GM19328 (cell line): Measurements from ENCODE around the gene GCM1.
"Not testable (repeated sequence)": the region's sequence is repeated elsewhere in the genome, so short reads cannot be mapped to it uniquely, and the experiment has no call there.

ENCODE experiments used
- ATAC-seq: cut with Tn5 transposase; IDR thresholded peaks from one replicate; pipeline ENCODE4 v1.9.1; 2021; ENCODE audit warnings: mild to moderate bottlenecking, moderate library complexity; ENCODE audit not compliant: unreplicated experiment

Gene GCM1, protein sequence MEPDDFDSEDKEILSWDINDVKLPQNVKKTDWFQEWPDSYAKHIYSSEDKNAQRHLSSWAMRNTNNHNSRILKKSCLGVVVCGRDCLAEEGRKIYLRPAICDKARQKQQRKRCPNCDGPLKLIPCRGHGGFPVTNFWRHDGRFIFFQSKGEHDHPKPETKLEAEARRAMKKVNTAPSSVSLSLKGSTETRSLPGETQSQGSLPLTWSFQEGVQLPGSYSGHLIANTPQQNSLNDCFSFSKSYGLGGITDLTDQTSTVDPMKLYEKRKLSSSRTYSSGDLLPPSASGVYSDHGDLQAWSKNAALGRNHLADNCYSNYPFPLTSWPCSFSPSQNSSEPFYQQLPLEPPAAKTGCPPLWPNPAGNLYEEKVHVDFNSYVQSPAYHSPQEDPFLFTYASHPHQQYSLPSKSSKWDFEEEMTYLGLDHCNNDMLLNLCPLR

DNA sequence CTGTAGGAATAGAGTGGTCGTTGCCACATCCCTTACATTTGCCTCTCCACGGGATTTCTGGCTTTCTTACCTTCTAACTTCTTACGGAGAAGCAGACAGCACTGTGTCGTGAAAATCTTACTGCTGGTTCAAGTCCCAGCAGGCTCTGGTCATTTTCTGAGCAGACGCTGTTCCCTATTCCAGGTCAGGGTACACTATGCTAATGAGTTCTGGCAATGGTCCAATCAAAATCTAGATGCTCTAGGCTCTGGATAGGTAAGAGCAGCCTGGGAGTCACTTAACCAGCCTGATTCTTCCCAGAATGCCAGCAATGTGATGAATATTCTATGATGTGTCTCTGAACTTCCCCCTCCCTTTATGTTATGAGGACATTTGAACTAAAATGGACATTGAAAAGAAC, at the start of gene GCM1:
GCM1 (minus strand) TSS at position 158 of the 400 bp plus-strand sequence. CDS start 3,209 bp downstream, outside the sequence.
- no peak for ATAC-seq

DNA sequence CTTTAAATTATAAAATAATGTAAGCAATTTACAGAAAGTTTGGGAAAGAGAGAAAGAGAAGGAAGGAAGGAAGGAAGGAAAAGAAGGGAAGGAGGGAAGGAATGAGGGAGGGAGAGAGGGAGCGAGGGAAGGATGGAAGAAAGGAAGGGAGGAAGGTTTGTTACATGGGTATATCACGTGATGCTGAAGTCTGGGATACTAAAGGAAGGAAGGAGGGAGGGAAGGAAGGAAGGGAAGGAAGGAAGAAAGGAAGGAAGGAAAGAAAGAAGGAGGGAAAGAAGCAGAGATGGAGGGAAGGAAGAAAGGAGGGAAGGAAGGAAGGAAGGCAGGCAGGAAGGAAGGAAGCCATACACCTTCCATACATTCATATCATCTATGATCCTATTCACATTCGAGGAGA, 48.9 kb upstream of the GCM1 start:
- ATAC-seq, result no peak

DNA sequence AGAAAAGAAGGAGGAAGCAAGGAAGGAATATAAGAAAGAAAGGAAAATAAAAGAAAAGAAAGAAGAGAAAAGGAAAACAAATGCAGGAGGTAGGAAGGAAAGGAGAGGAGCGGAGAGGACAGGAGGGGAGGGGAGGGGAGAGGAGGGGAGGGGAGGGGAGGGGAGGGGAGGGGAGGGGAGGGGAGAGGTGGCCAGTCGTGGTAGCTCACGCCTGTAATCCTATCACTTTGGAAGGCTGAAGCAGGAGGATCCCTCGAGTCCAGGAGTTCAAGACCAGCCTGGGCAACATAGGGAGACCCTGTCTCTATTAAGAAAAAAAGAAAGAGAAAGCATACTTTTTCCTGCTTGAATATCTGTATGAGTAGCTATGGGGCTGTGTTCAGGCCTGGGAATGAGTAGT, 46.4 kb upstream of the GCM1 start:
- ATAC-seq, result no peak

DNA sequence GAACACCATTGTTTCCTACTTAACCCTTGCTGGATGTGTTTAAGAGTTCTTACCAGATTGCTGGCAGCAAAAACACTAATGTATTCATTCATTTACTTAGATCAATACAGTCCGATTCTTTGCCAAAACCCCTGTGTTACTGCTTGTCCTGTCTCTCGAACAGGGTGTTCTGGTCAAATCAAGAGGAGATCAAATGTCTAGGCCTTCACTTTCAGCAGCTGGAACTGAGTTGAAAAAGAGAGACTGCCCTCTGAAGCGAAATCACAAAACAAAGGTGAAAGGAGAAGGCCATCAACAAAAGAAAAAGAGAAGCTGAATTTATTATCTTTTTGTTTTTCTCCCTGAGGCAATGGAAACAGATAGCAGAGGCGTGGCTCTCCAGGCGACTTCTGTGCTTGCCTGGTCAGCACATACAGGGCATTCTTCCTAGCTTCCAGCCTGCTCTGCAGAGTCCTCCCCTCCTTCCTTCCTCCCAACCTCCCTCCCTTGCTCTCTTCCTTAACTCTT, 44.1 kb upstream of the GCM1 start:
- no peak for ATAC-seq

DNA sequence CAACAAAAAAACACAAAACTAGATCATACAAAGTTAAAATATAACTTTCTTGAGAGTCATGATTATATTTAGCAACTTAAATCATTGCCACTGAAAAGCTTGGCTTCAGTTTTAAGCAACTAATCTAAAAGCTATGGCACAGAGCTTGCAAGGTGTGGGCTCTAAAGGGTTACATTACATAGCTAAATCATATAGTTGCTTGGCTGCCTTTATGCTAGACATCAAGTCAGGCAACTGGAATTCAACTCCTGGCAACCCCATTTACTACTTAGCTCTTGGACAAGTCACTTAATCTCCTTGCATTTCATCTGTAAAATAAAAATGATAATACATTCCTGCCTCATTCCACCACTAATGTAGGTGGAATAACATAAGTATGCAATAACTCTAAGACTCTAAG, 40.9 kb upstream of the GCM1 start:
- ATAC-seq, result no peak

DNA sequence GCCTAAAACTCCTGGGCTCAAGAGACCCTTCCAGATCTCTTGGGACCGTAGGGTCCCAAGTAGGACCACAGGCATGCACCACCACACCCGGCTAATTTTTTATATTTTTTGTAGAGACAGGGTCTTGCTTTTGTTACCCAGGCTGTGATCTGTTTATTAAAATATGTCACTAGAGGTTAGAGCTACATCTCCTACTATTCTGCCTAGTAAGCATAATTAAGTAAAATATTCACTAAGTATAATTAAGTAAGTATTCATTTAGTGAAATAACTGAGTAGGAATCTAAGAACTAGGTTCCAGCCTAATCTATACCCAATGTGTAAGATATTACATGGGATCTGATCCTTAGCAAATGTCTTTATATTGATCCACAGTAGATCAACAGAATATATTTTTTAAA, 40.2 kb upstream of the GCM1 start:
- ATAC-seq, result no peak

DNA sequence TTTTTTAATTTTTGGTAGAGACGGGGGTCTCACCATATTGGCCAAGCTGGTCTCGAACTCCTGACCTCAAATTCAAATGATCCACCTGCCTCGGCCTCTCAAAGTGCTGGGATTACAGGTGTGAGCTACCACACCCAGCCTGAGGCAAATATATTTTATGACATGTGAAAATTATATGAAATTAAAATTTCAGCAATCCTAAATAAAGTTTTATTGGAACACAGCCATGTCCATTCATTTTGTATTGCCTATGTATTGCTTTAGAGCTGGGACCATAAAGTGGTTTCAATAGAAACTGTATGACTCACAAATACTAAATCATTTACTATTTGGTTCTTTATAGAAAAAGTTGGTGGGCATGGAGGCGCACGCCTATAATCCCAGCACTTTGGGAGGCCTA, 32.0 kb upstream of the GCM1 start:
- ATAC-seq, result no peak

DNA sequence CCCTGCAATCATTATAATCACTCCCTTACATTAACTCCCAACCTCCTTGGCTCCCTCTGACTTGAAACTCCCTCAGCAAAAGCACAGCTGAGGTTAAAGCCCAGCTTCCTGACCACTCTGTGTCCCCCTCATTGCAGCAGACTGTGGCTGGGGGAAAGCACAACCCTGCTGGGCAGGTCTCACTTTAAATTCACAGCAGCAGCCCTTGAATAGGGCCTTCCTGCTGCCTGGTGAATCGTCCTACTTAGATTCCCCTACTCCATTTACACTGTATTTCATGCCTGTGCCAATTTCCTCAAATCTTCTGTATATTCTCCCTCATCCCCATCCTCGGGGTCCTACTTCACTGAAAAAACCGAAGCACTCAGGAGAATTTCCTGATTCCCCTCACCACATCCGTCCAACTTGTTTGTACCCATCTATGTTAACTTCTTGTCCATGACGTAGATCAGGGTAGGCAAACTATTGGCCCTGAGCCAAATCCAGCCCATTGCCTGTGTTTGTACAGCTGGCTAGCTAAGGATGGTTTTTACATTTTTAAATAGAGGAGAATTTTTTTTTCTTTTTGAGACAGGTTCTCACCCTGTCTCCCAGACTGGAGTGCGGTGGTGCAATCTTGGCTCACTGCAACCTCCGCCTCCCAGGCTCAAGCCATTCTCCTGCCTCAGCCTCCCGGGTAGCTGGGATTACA, 31.5 kb upstream of the GCM1 start:
- ATAC-seq, result no peak

DNA sequence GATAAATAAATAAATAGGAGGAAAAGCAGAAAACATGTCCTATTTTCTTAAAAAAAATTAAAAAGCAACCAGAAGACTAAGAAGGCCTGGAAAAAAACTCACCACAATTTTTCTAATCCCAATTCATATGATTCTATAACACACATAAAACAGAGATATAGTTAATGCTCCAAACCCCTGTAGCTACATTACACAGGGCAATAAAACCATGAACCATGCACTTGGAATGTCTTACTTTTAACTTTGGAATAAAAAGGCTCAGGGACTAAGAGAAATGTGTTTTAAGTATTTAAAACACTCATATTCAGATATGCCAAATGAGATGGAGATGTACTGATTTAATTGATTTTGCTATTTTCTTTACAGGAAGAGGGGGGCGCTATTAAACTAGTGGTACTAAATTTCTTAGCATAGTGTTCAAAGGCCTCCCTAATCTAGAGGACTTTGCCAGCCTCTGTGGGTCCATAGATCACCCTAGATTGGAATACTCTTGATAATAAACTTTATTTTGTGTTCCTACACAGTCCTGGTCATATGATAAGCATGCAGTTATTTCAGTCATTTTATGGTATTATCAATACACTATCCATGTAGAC, 30.3 kb upstream of the GCM1 start:
- ATAC-seq, result no peak

DNA sequence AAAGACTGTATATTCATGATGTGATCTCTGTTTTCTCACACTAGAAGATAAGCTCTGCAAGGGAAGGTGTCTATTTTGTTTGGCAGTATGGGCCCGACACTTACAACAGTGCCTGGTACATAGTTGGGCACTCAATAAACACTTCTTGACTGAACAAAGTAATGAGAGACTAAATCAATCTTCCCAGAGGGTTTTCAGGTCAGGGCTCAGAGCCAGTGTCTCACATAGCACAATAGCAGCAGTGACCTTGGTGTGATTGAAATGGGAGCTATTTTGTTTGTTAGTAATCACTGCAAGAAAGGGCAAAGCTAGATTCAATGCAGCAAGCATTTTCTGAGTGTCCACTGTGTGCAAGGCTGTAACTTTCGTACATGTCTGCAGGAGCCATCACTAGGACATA, 26.4 kb upstream of the GCM1 start:
- no peak for ATAC-seq

DNA sequence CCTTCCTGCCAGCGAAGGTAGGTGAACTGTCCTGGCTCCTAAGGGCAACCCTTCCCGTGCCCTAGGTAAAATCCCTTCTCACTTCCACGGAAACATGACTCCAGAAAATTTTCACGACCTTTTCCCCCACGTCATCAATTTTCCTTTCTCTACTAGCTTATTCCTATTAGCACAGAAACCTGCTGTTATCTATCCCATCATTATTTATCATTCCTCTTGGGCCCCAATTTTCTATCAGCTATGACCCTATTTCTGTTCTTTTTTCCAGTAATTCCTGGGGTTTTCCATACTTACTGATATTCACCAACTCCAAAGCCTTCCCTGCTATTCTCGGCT, 23.8 kb upstream of the GCM1 start:
- no peak for ATAC-seq

DNA sequence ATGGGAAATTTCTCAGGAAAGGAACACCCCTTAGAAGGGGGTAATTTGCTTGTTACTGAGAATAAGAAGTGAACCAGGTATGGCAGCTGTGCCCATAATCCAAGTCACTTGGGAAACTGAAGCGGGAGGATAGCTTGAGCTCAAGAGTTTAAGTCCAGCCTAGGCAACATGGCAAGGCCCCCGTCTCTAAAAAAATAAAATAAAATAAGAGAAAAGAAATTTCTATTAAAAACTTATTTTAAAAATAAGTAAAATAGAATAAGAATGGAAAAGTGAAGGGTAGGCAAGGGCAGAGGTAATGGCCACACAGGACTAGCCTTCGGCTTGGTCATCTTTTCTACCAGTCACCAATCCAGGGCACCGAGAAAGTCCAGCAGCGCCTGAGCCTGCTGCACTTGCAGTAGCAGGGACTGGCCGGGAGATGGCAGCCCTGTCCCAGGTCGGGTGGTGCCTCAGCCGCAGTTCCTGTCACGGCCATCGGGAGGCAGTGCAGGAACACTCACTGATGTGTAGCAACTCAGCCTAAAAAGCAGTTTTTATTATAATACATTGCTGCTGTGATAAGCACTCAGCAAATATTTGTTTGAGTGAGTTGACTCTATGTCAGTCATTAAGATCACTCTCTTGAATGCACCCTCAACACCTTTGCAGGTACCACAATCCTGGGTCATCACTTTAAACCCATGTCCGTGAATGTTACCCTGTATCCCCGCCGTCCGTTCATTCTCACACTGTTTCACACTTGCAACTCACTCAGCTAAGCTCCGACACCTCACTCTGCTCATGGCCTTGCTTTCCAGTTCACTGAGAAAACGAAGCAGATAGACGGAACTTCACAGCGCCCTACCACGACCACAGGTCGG, 23.2 kb upstream of the GCM1 start:
- ATAC-seq, result peak; percentile 83

DNA sequence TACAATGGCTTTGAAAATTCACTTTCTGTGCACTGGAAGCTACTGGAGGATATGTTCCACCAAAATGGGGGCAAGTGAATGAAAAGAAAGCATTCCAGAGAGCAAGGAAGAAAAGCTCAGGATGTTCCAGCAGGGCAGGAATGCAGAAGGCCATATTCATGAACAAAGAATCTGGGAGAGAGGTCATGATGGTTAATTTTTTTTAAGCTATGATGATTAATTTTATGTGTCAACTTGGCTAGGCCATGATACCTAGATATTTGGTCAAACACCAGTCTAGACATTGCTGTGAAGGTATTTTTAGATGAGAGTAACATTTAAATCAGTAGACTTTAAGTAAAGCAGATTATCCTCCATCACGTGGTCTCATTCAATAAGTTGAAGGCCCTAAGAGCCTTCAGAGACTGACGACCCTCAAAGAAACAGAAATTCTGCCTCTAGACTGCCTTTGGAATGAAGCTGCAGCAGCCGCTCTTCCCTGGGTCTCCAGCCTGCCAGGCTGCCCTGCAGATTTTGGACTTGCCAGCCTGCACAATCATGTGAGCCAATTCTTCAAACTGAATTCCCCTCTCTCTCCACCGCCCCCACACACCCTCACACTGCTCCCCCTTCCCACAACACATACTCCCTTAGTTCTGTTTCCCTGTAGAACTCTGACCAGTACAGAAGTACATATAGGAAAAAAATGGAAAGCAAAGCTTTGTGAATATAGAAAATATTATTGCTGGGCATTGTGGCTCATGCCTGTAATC, 20.1 kb upstream of the GCM1 start:
- no peak for ATAC-seq

DNA sequence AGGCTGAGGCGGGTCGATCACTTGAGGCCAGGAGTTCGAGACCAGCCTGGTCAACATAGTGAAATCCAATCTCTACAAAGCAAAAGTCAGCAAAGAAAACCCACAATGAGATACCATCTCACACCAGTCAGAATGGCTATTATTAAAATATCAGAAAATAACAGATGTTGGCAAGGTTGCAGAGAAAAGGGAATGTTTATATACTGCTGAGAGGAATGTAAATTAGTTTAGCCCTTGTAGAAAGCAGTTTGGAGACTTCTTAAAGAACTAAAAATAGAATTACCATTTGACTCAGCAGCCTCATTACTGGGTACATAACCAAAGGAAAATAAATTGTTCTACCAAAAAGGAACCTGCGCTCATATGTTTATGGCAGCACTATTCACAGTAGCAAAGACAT, 16.7 kb upstream of the GCM1 start:
- no peak for ATAC-seq

DNA sequence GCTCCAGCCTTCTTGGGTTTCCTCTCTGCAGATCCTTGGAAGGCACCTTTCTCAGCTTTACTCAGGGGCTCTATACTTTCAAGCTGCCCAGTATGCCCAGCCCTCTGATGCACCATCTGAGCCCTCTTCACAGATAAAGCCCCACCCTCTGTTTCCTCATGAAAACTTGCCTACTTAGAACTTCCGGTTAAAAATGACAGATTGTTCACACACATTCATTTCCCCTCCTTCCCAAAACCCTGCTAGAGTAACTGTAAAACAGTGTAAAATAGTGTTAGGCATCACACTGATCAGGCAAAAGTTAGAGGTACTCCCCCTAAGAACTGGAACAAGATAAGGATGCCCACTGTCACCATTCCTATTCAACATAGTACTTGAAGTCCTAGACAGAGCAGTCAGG, 14.0 kb upstream of the GCM1 start:
- ATAC-seq, result no peak

DNA sequence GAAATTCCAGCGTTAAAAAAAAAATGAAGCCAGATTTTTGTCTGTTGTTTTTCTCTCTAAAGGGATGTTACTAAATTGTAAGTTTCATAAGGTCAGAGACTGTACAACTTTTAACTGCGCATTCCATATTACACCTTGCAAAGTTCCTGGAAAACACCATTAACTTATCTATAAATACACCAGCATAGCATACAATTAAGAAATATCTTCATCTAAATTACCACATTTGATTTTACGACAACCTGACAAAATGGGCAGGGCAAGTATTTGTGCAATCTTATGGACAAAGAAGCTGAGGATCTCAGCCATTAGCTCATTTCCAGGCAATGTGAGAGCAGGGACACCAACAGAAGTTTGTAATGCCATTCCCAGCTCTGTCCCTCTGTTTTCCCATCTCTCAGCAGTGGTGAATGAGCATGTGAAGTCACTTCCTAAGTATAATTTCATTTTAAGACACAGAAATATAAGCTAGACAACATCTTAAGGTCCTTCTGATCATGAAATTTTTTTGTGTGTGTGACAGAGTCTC, 12.9 kb upstream of the GCM1 start:
- ATAC-seq, result no peak

DNA sequence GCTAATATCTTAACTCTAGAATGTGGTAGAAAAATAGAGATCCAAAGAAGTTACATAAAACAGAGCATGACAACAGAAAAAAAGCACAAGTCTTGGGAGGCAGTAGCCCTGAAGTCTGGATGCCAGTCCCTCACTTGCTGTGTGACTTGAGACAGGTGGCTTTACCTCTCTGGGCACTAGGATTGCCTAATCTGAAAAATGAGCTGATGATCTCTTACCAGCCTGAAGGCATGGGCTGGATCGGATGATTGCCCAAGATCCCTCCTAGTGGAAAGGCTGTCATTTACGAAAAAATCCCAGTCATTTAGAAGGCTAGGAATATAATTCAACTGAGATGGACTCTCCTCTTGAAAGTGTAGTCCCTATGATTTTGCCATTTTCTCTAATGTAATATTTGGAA, 10.9 kb upstream of the GCM1 start:
- ATAC-seq, result no peak

DNA sequence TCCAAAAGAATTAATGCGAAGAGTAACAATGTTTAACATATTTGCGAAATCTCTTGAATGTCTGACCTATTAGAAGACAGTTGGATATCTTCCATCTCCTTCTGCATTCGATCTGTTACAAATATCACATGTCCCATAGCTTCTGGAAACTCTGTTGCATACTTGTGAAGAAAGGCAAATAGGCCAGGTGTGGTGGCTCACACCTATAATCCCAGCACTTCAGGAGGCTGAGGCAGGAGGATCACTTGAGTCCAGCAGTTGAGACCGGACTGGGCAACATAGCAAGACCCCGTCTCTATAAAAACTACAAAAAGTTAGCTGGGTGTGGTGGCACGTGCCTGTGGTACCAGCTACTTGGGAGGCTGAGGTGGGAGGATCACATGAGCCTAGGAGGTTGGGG, 9.4 kb upstream of the GCM1 start:
- ATAC-seq, result not testable (repeated sequence)

DNA sequence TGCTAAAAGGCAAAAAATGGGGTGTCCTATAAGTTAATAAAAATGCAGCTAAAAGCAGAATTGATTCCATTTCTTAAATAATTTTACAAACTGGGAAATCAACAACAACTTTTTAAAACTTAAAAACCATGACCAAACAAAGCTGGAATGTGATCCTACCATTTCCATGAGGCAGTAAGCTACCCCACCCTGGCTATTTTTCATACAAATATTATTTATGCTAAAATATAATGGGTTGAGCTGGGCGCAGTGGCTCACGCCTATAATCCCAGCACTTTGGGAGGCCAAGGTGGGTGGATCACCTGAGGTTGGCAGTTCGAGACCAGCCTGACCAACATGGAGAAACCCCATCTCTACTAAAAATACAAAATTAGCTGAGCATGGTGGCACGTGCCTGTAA, 6.6 kb upstream of the GCM1 start:
- not testable (repeated sequence) for ATAC-seq

DNA sequence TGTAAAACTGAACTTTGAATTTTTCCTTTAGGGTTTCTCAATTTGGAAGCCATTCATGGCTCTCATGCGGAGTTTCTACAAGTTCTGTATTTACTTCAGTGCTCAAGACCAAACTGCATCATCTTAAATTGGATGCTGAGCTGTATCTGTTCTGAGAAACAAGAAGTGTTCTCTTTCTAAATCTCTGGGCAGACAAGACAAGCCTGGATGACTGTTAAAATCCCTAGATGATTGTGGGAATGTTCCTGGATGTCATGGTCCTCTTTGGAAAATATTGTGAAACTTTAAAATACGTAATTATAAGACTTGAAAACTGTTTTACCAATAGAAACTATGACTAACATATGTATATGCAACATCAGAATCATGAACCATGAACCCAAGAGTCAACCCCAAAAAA, 6.2 kb upstream of the GCM1 start:
- ATAC-seq, result no peak
